HG02798 (cell line): ENCODE measurements around the gene DYSF.
"Not testable (repeated sequence)": the region's sequence is repeated elsewhere in the genome, so short reads cannot be mapped to it uniquely, and the experiment has no call there.

Experiments
- ATAC-seq: cut with Tn5 transposase; IDR thresholded peaks from one replicate; pipeline ENCODE4 v1.9.1; 2021; ENCODE audit warnings: mild to moderate bottlenecking; ENCODE audit not compliant: unreplicated experiment, poor library complexity

The DYSF gene

DNA sequence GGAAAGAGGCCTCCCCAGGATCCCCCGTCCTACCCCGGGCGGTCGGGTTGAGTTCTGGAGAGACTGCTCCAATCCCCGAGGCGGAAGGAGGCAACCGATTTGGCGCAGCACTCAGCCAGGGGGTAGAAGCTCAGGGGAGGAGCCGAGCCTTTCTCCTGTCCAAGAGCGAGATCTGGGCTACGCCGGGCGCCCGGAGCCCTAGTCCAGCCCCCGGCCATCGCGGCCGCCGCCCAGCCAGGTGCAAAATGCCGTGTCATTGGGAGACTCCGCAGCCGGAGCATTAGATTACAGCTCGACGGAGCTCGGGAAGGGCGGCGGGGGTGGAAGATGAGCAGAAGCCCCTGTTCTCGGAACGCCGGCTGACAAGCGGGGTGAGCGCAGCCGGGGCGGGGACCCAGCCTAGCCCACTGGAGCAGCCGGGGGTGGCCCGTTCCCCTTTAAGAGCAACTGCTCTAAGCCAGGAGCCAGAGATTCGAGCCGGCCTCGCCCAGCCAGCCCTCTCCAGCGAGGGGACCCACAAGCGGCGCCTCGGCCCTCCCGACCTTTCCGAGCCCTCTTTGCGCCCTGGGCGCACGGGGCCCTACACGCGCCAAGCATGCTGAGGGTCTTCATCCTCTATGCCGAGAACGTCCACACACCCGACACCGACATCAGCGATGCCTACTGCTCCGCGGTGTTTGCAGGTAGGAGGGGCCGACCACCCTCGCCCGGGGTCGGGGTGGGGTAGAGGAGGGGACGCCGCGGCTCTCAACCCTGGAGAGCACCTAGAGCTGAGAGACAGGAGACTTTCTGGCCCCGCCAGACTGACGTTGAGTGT, at the start of gene DYSF:
Gene DYSF (plus strand): TSS at position 158 of the 817 bp plus-strand sequence.
- ATAC-seq = no peak

DNA sequence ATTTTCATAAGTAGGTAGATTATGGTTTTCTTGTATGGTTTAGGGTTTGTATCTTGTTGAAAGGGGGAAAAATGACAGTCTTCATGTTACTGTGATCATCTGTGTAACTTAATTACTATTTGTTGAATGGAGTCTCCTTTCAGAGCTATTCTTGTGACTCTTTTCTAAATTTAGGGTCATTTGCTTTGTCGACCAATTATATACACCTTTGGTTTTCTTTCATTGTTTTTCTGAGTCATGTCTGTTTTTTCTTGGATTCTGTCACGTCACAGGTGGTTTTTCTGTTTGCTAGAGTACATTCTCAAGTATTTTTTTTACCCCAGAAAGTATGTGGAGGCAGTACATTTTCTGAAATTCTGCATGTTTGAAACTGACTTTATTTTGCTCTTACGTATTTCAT, 43.8 kb upstream of the DYSF start:
- ATAC-seq = no peak

DNA sequence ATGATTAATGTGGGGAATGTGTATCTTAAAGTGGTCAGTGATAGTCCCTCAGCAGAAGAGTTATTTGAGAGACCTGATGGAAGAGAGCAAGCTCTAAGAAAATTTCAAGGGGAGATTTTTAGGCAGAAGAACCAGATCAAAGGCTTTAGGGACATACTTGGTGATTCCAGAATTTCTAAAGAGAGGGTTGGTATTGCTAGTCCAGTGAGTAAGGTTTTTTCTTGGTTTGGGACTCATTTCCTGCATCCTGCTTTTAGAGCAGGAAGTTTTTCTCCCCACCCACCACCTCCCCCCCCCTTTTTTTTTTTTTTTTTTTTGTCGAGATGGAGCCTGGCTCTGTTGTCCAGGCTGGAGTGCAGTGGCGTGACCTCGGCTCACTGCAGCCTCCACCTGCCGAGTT, 42.7 kb upstream of the DYSF start:
- no peak for ATAC-seq

DNA sequence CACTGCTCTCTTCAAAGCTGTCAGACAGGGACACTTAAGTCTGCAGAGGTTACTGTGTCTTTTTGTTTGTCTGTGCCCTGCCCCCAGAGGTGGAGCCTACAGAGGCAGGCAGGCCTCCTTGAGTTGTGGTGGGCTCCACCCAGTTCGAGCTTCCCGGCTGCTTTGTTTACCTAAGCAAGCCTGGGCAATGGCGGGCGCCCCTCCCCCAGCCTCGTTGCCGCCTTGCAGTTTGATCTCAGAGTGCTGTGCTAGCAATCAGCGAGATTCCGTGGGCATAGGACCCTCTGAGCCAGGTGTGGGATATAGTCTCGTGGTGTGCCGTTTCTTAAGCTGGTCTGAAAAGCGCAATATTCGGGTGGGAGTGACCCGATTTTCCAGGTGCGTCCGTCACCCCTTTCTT, 36.5 kb upstream of the DYSF start:
- not testable (repeated sequence) for ATAC-seq

GRCh38 chr2:71417300-71418202, 35.8 kb upstream of the DYSF start:
- ATAC-seq = no peak

GRCh38 chr2:71419145-71419544, 34.2 kb upstream of the DYSF start:
- ATAC-seq = no peak

DNA sequence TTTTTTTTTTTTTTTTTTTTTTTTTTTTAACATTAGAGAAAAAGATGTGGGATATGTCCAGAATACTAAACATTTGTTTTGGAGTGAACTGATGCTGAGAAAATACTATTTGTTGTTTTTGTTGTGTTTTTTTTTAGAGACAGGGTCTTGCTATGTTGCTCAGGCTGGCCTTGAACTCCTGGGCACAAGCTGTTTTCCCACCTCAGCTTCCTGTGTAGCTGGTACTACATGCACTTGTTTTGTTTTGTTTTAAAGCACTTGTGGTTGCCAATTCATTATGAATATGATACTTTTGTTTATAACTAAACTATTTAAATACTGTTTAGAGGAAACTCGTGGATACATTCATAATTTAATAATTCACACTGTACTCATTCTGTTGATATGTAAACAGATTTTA, 33.4 kb upstream of the DYSF start:
- ATAC-seq = no peak

DNA sequence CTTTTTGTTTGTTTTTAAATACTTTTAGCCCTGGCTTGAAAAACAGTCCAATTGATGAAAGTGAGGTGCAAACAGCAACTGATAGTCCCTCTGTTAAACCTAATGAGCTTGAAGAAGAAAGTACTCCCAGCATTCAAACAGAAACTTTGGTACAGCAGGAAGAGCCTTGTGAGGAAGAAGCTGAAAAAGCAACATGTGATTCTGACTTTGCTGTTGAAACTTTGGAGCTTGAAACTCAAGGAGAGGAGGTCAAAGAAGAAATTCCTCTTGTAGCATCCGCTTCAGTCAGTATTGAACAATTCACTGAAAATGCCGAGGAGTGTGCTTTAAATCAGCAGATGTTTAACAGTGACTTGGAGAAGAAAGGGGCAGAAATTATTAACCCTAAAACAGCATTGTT, 30.6 kb upstream of the DYSF start:
- no peak for ATAC-seq

DNA sequence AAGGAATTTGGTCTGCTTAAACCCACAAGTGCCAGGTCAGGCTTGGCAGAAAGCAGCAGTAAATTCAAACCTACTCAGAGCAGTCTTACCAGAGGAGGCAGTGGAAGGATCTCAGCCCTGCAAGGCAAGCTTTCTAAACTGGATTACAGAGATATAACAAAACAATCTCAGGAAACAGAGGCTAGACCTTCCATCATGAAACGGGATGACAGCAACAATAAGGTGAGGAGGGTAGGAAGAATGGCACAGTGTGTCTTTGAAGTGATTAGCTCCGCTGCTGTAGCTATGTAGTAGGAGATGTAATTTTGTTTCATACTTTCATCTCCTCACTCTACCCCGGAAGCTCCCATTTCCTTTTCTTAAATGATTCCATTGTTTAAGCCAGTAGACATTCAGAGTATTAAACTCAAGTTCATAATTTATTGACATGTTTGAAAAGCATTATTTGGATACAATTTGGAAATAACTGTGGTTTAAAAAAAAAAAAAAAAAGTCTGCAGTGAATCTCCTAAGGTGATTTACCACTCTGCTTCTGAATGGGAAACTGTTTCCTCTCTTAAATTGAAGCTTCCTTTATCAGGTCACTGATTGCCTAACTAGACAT, 29.4 kb upstream of the DYSF start:
- no peak for ATAC-seq

DNA sequence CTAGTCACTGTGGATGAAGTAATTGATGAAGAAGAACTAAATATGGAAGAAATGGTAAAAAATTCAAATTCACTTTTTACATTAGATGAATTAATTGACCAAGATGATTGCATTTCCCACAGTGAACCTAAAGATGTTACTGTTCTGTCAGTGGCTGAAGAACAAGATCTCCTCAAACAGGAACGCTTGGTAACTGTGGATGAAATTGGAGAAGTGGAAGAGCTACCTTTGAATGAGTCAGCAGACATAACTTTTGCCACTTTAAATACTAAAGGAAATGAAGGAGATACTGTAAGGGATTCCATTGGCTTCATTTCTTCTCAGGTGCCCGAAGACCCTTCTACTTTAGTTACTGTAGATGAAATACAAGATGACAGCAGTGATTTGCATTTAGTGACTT, 26.6 kb upstream of the DYSF start:
- ATAC-seq = no peak

GRCh38 chr2:71428472-71429383, 24.6 kb upstream of the DYSF start:
- no peak for ATAC-seq

GRCh38 chr2:71445142-71445541, 8.2 kb upstream of the DYSF start:
- not testable (repeated sequence) for ATAC-seq

GRCh38 chr2:71446505-71446904, 6.9 kb upstream of the DYSF start:
- ATAC-seq = no peak

- ATAC-seq = no peak
Observed at GRCh38 chr2:71449343-71449742, 4.0 kb upstream of the DYSF start.

DNA sequence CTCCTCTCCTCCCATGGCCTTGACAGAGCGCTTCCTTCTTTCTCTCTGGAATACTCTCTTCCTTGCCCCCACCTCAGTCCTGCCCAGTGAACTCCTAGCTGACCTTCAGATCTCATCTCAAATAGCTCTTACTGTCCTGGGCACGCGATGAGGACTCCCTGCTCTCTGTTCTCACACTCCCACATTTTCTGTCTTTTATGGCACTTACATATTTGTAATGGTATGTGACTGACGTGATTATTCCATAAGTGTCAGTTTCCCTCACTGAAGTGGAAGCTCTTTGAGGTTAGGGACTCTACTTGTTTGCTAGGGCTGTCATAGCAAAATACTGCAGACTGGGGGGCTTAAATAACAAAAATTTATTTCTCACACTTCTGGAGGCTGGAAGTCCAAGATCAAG, 1.7 kb upstream of the DYSF start:
- no peak for ATAC-seq

- no peak for ATAC-seq
Observed at GRCh38 chr2:71452565-71452964, 796 bp upstream of the DYSF start.

DNA sequence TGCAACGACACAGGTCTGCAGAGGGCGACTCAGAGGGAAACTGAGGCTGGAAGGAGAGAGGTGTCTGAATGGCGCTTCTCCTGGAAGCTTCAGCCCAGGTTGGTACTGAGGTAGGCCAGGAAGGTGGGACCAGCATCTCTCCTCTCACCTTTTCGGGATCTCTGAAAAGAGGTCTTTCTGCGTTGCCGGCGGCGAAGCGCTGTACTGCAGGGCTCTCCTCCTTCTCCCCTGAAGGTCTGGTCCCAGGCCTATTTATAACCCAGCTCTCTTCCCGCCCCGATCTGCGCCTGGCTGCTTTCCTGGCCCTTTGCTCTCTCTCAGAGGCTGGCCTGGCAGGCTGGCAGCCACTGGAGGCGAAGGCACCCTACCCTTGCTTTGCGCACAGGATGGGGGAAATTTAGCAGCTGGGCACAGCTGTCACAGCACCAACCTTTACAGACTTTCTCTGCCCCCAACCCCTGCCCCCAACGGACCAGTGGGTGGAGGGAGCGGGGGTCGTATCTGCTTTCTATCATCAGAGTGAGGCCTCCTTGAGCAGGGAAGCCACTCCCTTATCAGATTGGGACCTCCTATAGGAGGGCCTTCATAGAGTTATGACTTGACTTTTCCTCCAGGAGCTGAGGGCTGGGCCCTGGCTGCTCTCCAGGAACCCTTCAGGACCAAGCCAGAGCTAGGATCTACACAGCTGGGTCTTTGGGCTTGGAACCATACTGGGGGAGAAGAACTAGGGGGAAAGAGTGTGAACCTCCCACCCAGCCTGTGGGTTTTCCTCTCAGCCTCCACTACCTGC, 1.1 kb downstream of the DYSF start:
- ATAC-seq = no peak

DNA sequence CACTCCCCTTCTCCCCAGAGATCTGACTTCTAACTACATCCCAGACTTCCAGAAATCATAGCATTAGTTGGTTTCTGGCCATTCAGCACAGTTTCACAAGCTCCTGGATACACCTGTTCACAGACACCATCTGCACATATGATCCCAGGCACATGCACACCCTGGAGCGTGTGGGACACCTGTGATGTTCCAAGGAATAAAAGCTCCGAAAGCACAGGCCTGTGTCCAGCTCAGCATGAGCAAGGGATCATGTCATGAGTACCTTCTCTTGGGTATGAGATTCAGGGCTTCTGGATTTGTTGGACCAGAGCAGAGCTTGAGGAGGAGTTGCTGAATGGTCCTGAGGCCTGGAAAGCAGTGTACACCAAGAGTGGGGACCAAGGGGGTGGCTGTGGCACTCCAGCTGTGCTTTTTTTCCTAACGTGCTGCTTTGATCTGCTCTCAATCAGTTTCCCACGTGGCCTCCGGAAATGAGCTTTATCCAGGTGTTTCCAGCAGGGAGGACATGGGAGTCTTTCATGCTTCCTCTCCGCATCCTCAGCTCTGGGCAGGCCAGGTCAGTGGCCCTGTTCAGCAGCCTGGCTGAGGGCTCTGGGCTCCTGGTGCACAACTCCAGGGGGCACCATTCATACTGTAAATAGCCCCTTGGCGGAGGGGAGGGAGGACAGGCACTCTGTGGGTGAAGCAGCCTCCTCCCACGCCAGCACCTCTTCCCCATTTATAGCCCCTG, 1.8 kb downstream of the DYSF start:
- ATAC-seq = no peak
